Keratinocyte (primary cell): Measurements from ENCODE around the gene ARID1B. TPM values are rescaled to one million over a fixed set of nuclear protein-coding genes. Genes with fewer than 3 reads are reported as not detected.

Experiments
- DNase-seq: peaks from one replicate; pipeline ENCODE4 v3.0.0-alpha.2; 2011; ENCODE audit warnings: low read depth, missing footprints, low spot score
- FAIRE-seq: peaks from 2 replicates; lab custom pipeline; 2011; peaks lifted over from hg19 to GRCh38; lab: Jason Lieb, UNC
- H2AFZ ChIP-seq: 2 replicates; pipeline ENCODE4 v1.6.0; 2012; ENCODE audit warnings: low read length, control low read depth, inconsistent platforms; ENCODE audit not compliant: control insufficient read depth
- H3K27ac ChIP-seq: 2 replicates; pipeline ENCODE4 v1.5.1; 2011; ENCODE audit warnings: low read length; ENCODE audit not compliant: control insufficient read depth, insufficient read depth
- H3K27me3 ChIP-seq: 3 replicates; pipeline ENCODE4 v1.6.0; 2011; ENCODE audit warnings: low read length; ENCODE audit not compliant: control insufficient read depth, insufficient read depth; ENCODE audit errors: extremely low read depth
- H3K36me3 ChIP-seq, 2 experiments: 2 replicates in 1 of 2; 3 replicates in 1 of 2; pipeline ENCODE4 v1.5.1; 2011; ENCODE audit warnings: low read length in 2 of 2, mild to moderate bottlenecking in 1 of 2; ENCODE audit not compliant: control insufficient read depth in 2 of 2, insufficient read depth in 2 of 2; ENCODE audit errors: extremely low read depth in 1 of 2
- H3K4me1 ChIP-seq: 3 replicates; pipeline ENCODE4 v1.5.1; 2011; ENCODE audit warnings: low read length; ENCODE audit not compliant: control insufficient read depth, insufficient read depth; ENCODE audit errors: extremely low read depth
- H3K4me2 ChIP-seq: 3 replicates; pipeline ENCODE4 v1.6.0; 2011; ENCODE audit warnings: low read depth, low read length; ENCODE audit not compliant: control insufficient read depth, insufficient read depth; ENCODE audit errors: extremely low read depth
- H3K4me3 ChIP-seq, 3 experiments: fragments of 200-600 bp in 1 of 3; sonication (generic) in 1 of 3; 2 replicates in 2 of 3; 3 replicates in 1 of 3; pipeline ENCODE4 v1.5.1; 2011 to 2016; ENCODE audit warnings: low read length in 3 of 3, mild to moderate bottlenecking in 3 of 3, control low read depth in 2 of 3, inconsistent platforms in 1 of 3, low read depth in 1 of 3, mixed read lengths in 1 of 3, mixed run types in 1 of 3, moderate library complexity in 1 of 3; ENCODE audit not compliant: control insufficient read depth in 2 of 3, insufficient read depth in 2 of 3; ENCODE audit errors: extremely low read depth in 1 of 3
- H3K79me2 ChIP-seq: 2 replicates; pipeline ENCODE4 v1.6.0; 2012; ENCODE audit warnings: low read length; ENCODE audit not compliant: control insufficient read depth, insufficient read depth
- H3K9ac ChIP-seq: 3 replicates; pipeline ENCODE4 v1.6.0; 2011; ENCODE audit warnings: low read length; ENCODE audit not compliant: control insufficient read depth, insufficient read depth; ENCODE audit errors: extremely low read depth
- H3K9me1 ChIP-seq: 3 replicates; pipeline ENCODE4 v1.6.0; 2011; ENCODE audit warnings: low read length; ENCODE audit not compliant: control insufficient read depth, insufficient read depth; ENCODE audit errors: extremely low read depth
- H3K9me3 ChIP-seq: 2 replicates; pipeline ENCODE4 v1.5.1; 2012; ENCODE audit warnings: low read depth, low read length; ENCODE audit not compliant: control insufficient read depth
- H4K20me1 ChIP-seq: 3 replicates; pipeline ENCODE4 v1.6.0; 2011; ENCODE audit warnings: low read length; ENCODE audit not compliant: control insufficient read depth, insufficient read depth; ENCODE audit errors: extremely low read depth
- CTCF ChIP-seq, 3 experiments: IDR thresholded peaks in 1 of 3; conservative IDR thresholded peaks in 1 of 3; optimal IDR thresholded peaks in 1 of 3; 2 replicates in 2 of 3; 3 replicates in 1 of 3; pipeline versions ENCODE3 to v1.5.1; 2011; ENCODE audit warnings: low read length in 3 of 3, mild to moderate bottlenecking in 3 of 3, moderate library complexity in 2 of 3, control low read depth in 1 of 3, inconsistent platforms in 1 of 3; ENCODE audit not compliant: insufficient read depth in 2 of 3; ENCODE audit errors: extremely low read depth in 1 of 3
- EZH2 ChIP-seq: IDR thresholded peaks from one replicate; pipeline ENCODE4 v1.6.1; 2012; ENCODE audit warnings: inconsistent platforms, mild to moderate bottlenecking, low read length, moderate library complexity
- dilution Hi-C: fragments of 300-500 bp; cut with MboI; formaldehyde crosslinking; loops from one replicate; pipeline ENCODE4 v1.7.0; 2020; ENCODE audit warnings: low sequenced_read_pairs; ENCODE audit not compliant: extremely low pct_ligation_motif_present
- polyA plus RNA-seq, 5 experiments: library from polyadenylated mRNA; depleted of rRNA in 3 of 5; stranded (reverse) in 3 of 5; stranded (forward) in 1 of 5; unstranded in 1 of 5; fragments of >200 nt; gene quantifications; 1 replicate in 1 of 5; 2 replicates in 3 of 5; 3 replicates in 1 of 5; pipeline versions ENCODE4 v1.2.1 to v1.2.3, GENCODE V29; 2011 to 2012; ENCODE audit warnings: missing spikeins in 2 of 5, low read depth in 1 of 5, low replicate concordance in 1 of 5

ARID1B gene
- polyA plus RNA-seq, 1 donor (not counting 4 experiments of a cell fraction or from before 2014, with no cell fraction given), result 14.9 TPM

DNA sequence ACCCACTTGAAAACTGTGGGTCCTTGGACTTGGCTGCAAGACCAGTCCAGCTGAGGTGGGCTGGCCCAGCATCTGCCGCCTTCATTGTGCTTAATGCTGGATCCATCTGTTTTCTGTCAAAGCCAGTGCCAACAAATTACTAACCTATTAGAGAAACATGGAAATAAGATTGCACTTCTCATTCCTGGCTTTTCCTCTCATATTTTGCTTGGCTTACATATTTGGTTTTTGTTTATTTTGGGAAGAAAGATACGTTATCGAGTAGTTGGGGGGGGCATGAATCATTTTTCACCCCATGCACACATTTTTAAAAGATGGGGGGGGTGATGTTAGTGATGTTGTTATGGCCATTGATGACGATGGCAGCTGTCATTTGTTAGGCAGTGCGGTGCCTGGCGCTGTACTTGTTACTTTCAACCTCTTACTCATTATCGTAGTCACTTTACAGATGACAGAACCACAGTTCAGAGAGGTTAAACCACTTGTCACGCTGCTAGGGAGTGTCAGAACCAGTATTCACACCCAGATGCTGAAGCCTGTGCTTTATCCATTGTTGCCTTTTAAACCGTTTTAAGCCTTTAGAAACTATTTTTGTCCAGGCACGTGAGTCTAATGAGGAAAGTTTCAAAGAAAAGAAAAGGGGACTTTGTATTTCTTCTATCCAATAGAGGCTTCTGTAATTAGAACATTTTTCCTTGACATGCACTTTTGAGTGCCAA lies 366.2 kb downstream of the ARID1B start:
- Histone ChIP-seq H3K27ac (no peak overlapping the region), H3K4me1 (peaks cover 27% of the 10 kb centered on the region), H3K36me3 (peaks cover 0 to 3% of the 10 kb centered on the region in 2 experiments), H3K79me2 (no peaks in the 10 kb centered on the region), H3K9ac (no peak overlapping the region), H3K4me3 (no peak overlapping the region), H3K4me2 (peak overlapping the region; percentile 89), H4K20me1 (no peaks in the 10 kb centered on the region), H2AFZ (no peak overlapping the region), H3K27me3 (no peaks in the 10 kb centered on the region), H3K9me3 (no peaks in the 10 kb centered on the region), H3K9me1 (no peaks in the 10 kb centered on the region)
- dilution Hi-C loops, result no loop called here
- DNase-seq (no peak), FAIRE-seq (no peak)
- no peak for TF ChIP-seq EZH2
- no peak for TF ChIP-seq CTCF (optimal IDR thresholded peaks at IDR 0.05 in 1 of 3, IDR thresholded peaks at IDR 0.05 in 1 of 3, conservative IDR thresholded peaks at IDR 0.05 in 1 of 3; ENCODE audit: extremely low read depth in 1 of 3, insufficient read depth in 2 of 3, low read length in 3 of 3)

DNA sequence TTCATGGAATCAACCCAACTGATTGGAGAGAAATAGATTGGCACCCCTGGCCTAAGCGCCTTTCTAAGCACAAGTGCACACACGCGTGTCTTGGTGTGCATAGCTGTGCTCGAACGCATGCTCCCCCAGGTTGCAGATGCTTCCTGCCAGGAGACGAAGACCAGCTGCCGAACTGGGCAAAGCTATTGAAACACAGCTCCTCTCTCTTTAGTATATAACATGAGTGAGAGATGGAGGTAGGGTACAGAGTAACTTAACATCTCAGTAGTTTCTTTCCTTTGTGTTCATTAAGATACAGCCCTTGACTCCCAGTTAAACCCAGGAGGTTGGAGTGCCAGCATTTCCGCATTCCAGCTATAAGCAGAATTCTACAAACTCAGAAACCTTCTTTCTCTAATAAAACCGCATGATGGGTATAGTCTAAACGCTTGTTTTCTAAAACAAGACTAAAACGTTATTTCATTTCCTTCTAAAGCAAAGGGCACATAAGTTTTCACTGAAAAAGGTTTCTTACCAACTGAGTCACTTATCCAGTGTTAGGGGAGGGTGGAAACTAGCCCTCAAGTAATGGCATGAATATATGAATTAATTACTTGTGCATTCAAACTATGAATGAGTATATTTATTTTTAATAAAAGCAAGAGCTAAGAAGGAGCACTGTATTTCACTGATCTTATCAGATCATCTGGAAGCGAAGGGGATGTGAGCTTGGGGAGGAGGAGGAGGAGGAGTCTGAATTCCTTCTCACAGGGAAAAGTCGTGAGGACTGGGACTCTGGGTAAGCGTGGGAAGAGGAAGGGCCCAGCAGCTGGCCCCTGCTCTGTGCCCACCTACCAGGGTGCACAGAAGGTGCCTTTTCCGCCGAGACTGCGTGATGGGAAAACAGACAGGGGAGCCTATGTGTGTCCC lies 367.0 kb downstream of the ARID1B start:
- Histone ChIP-seq H3K4me2 (peak overlapping the region; percentile 89), H3K9ac (peak overlapping the region; percentile 55)

More for the DNA sequence above, 367.0 kb downstream of the ARID1B start:
- peaks cover 3 to 4% of the 10 kb centered on the region in 2 experiments for H3K36me3 ChIP-seq
- no peak for TF ChIP-seq CTCF (optimal IDR thresholded peaks at IDR 0.05 in 1 of 3, IDR thresholded peaks at IDR 0.05 in 1 of 3, conservative IDR thresholded peaks at IDR 0.05 in 1 of 3; ENCODE audit: extremely low read depth in 1 of 3, insufficient read depth in 2 of 3, low read length in 3 of 3)
- no peak for TF ChIP-seq EZH2
- no peaks in the 10 kb centered on the region for H3K9me1 ChIP-seq
- H3K4me1 ChIP-seq, result peaks cover 35% of the 10 kb centered on the region
- dilution Hi-C loops, result no loop called here
- no peaks in the 10 kb centered on the region for H3K79me2 ChIP-seq
- DNase-seq (no peak), FAIRE-seq (peak; percentile 36)
- H3K4me3 ChIP-seq, result peak overlapping the region in 2 of 3 experiments; percentile 20 to 50
- H3K27ac ChIP-seq, result peak overlapping the region; percentile 42
- peak overlapping the region; percentile 89 for H2AFZ ChIP-seq
- no peaks in the 10 kb centered on the region for H4K20me1 ChIP-seq
- H3K27me3 ChIP-seq, result no peaks in the 10 kb centered on the region
- H3K9me3 ChIP-seq, result no peaks in the 10 kb centered on the region
